HG03196 (cell line): Measurements from ENCODE around the gene MZT2A.
"Not testable (repeated sequence)": the region's sequence is repeated elsewhere in the genome, so short reads cannot be mapped to it uniquely, and the experiment has no call there.

Experiments
- ATAC-seq: cut with Tn5 transposase; IDR thresholded peaks from one replicate; pipeline ENCODE4 v1.9.1; 2021; ENCODE audit not compliant: unreplicated experiment

The MZT2A gene, protein sequence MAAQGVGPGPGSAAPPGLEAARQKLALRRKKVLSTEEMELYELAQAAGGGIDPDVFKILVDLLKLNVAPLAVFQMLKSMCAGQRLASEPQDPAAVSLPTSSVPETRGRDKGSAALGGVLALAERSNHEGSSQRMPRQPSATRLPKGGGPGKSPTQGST

DNA sequence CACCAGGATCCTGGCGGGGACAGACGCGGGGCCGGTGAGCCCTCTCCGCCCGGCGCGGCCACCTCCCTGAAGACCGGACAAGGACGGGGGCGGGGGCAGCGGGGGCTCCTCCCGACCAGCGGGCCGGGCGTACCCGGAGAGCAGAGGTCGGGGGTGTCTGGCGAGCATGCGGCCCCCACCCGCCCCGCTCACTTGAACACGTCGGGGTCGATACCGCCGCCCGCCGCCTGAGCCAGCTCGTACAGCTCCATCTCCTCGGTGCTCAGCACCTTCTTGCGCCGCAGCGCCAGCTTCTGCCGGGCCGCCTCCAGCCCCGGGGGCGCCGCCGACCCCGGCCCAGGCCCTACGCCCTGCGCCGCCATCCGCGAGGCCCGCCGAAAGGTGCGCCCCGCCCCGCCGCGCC is at the start of gene MZT2A:
Gene MZT2A, minus strand, starts transcription at position 383 of the 403 bp plus-strand sequence. Its CDS starts 21 bp downstream, at position 362.
- peak; percentile 5 for ATAC-seq

DNA sequence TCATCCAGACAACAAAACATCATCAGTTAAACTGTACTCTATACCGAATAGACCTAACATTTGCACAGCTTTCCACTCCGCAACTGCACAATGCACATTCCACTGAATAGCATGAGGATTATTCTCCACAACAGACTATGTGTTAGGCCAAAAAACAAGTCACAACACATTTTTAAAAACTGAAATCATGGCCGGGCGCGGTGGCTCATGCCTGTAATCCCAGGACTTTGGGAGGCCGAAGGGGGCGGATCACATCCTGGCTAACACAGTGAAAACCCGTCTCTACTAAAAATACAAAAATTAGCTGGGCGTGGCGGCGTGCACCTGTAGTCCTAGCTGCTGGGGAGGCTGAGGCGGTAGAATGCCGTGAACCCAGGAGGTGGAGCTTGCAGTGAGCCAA is 46.7 kb upstream of the MZT2A start:
- not testable (repeated sequence) for ATAC-seq

DNA sequence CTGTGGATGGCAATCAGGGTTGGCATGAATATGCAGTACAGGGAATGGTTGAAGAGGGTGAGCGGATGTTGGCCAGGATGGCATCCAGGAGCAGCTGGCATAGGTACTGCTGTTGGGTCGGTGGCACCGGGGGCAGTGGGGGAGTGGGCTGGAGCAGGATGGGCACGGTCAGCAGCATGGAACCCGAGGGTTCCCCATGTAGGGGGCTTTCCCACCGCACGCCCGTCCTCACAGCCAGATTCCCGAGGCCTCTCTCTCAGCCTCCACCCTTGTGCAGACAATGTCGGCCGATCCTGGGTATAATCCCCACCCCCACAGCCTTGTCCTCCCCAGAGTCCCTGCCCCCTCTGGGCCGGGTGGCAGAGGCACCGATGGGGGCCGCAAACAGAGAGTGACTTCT is 44.6 kb upstream of the MZT2A start:
- not testable (repeated sequence) for ATAC-seq

DNA sequence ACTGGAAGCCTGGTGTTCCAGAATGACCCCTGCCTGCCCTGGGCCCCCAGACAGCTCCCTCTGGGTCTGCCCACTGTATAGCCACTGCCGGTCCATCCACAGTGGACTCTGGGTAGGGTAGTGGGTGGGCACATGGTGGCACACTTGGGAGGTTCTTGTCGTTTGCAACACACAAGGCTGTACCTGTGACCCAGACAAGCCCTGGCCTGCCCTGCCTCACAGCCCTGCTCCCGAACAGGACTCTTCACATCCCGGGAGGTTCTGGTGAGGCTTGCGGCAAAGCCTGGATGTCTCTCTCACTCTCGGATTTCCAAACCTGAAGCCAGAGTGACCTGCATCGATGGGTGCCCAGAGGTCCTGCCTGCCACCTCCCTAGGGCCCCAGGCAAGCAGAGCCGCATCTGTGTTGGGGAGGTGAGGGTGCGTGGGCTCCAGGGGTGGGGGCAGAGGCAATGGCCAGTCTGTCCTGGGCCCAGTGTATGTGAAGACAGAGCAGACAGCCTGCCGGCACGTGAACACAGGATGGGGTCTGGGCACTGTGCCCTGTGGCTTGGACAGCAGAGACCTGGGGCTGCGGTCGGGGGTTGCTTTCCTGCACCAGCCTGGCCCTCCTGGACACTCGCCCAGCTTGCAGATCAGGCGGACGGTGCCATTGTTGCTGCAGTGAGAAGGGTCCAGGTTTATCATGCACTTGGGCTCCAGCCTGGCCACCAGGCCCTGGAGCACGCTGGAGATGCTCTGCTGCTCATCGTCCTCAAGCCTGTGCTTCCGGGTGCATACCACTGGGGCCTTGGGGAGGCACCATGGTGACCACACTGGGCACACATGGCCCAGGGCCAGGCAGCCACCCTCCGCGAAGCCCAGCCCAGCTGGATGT is 44.0 kb upstream of the MZT2A start:
- not testable (repeated sequence) for ATAC-seq

DNA sequence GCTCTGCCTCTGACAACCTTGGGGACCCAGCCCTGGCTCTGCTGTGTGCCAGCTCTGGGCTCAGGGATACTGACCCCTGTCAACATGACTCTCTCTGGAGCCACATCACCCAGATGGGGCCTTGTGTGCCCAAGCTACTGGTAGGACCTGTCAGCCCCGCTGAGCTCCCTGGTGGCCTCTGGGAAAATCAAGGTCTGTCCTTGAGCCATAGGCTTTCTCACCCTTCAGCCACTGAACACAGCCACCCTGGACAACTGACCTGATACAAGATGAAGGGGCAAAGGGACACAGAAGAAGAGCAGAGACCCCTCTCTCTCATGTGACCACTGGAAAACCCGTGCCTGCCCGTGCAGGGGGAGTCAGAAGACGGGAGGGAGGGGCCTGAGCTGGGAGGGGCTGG is 43.3 kb upstream of the MZT2A start:
- no peak for ATAC-seq

DNA sequence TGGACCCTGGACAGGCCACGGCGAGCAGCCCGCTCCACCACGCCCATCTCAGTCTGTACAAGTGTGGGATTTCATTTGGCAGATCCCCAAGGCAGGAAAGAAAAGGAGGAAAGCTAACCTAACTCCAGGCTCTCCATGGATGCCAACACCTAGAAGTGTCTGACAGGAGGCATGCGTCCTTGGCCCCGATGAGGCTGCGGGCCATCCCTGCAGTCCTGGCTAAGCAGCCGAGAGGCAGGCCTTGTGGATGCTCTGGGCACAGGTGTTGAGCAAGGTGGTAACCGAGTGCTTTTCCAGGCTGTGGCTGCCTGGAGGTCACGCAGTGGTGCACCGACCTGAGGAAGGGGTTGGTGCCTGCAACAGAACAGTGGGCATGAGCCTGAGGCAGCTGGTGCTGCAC is 42.8 kb upstream of the MZT2A start:
- ATAC-seq, result not testable (repeated sequence)

DNA sequence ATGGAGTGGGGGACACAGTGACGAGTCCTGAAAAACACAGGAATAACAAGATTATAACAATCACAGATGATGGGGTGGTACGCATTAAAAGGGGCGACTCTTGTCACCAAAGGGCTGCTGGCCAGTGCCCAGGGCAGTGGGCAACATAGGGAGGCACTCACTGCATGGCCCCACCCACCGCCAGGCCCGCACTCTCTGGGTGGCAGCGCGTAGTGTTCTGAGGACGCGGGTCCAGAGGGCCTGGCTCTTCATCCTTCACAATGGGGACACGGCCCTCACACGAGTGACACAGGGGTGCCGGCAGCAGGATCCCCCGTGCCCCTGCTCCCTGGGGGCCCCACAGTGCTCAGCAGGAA is 42.1 kb upstream of the MZT2A start:
- not testable (repeated sequence) for ATAC-seq

DNA sequence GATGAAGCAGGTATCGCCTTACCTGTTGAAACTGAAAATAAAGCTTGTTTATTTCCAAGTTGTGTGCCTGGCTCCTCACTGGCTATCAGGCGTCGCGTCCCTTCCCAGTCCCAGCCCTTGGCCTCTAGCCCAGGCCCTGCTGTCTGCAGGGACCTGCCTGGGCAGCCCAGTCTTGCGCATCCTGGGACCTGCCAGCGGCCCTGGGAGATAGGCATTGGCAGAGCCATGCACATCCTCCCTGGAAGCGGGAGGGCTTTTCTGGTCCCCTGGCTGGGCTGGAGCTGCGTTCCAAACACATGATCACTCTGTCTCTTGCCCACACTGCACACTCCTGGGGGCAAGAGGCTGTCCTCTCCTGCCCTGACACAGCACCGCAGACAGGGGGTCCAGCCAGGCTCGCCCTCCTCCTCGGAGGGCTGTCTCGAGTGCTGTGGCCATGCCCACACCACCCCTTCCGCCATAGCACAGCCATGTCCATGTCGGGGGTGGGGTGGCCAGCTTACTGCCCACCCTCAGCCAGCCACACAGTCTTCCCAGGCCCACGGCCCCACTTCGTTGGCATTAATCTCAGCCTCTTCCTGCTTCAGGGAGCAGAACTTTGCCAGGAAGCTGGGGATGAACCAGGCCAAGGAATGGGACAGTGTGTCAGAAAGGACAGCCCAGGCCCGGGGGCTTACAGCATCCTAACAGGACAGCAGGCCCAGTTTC is 41.6 kb upstream of the MZT2A start:
- ATAC-seq, result not testable (repeated sequence)

DNA sequence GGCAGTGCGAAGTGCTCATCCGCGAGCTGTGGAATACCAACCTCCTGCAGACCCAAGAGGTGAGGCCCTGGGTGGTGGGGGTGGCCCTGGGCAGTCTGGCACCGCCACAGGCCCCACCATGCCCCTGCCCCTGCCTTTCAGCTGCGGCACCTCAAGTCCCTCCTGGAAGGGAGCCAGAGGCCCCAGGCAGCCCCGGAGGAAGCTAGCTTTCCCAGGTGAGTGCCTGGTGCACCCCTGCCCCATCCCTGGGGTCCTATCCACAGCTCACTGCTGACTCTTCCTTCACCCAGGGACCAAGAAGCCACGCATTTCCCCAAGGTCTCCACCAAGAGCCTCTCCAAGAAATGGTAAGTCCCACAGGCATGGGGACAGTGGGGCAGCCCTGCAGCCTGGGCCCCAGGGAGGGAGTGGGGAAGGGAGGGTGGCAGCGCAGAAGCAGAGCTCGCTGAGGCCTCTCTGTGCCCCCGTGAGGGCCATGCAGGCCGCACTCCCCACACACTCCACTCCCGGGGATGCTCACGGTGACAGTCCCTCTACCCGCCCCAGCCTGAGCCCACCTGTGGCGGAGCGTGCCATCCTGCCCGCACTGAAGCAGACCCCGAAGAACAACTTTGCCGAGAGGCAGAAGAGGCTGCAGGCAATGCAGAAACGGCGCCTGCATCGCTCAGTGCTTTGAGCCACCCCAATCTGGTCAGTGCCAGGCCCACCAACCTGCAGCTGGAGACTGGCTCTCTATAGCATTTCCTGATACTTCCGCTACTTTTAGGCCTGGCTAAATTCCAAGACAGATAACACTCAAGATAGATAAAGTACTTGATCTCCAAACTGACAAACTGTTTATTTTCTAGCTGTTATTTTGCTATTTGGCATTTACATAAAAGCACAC is 40.8 kb upstream of the MZT2A start:
- not testable (repeated sequence) for ATAC-seq

DNA sequence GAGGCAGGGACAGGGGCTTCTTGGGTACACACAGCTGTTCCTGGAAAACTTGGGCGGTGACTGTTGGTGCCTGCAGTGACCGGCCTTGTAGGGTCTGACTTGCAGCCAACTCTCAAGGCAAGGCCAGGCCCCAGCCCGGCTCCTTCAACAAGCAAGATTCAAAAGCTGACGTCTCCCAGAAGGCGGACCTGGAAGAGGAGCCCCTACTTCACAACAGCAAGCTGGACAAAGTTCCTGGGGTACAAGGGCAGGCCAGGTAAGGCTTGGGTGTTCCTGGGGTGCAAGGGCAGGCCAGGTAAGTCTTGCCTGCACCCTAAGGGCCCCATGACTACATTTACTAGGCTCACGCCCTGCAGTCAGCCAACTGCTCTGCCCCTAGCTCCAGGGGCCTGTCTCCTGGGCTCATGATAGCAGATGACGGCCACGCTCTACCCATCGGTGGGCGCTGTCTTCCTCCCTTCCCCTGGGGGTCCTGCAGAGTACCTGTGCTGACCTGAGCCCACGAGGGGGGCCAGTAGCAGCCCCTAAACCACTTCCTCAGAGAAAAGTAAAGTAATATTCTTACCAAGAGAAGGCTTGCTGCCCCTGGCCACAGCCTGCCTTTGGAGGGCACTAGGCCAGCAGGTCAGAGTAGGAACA is 39.5 kb upstream of the MZT2A start:
- ATAC-seq, result not testable (repeated sequence)

DNA sequence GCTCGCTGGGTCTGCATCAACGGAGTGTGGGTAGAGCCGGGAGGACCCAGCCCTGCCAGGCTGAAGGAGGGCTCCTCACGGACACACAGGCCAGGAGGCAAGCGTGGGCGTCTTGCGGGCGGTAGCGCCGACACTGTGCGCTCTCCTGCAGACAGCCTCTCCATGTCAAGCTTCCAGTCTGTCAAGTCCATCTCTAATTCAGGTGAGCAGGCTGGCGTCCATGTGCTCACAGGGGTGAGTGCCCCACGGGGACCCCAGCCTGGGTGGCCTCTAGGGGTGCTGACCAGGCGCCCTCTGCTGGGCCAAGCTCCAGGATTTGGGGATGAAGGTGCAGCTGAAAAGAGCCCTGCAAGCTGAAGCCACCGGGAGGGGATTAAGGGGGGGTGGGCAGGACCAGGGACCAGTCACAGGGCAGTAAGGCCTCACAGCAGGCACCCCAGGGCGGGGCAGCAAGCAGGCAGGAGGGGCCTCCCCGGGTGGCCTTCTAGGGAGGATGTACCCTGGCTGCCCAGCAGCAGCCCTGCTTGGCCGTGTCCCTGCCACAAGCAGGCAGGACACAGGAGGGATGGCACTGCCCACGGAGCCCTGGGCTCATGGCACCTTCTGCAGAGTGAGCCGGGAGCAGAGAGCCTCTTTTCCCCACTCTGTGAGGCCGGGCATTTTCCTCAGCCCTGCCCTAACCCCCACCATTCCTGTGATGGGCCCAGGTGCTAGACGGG is 38.6 kb upstream of the MZT2A start:
- not testable (repeated sequence) for ATAC-seq

DNA sequence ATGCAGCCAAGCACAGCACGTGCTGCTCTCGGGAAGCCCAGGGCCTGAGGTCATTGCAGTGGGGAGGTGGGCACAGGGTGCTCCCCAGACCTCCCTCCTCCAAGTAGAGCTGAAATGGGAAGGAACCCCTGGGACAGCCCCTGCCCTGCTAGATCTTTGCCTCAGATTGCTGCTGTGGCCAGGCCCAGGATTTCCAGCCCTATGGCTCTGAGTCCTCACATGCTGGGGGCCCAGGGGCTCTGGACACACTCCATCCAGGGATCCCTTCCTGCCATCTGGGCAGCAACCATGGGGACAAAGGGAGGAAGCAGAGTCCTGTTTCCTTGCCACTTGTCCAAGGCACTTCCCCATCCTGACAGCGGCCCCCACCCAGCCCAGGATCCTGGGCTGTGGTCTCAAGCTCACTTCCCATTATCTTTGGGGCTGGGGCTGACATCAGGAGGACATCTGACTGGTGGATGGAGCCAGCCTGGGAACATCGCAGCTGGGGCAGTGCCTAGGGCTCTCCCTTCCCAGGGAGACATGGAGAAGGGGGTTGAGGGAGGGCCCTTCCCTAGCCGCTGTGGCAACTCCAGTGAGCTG is 37.8 kb upstream of the MZT2A start:
- ATAC-seq, result peak; percentile 4

DNA sequence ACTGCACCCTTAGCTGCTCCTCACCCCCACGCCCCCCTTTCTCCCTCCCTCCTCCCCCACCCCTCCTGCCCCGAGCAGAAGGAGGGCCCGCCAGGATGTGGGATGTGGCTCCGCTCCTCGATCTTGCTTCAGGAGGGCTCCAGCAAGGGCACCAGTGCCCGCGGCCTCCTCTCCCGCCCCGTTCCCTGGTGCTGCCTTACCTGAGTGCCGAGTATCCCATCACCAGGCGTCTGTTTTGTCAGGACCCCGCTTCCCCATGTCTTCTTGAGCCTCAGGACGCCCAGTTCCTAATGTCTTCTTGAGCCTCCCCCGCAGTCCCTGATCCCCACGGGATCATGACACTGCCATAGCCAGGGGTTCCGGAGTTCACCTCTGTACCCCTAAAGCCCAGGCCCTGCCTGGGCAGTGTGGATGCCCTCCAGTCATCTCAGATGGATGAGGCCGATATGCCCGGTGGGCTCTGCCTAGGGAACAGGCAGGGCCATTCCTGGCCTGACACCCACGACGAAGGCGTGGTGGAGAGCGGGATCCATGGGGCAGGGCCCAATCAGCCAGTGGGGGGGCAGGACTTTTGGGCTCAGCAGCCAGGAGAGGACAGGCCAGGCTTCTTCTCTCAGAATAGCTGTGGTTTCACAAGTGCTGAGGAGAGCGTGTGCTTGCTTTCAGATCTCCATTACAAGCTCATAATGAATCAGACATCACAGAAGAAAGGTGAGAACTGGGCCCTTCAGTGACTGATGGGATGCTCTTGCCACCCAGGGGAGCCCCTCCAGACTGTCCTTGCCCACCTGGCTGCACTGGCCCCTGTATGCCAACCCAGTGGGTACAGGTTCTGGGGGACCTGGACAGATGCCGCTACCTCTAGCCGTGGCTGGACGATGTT is 37.0 kb upstream of the MZT2A start:
- peak; percentile 64 for ATAC-seq

DNA sequence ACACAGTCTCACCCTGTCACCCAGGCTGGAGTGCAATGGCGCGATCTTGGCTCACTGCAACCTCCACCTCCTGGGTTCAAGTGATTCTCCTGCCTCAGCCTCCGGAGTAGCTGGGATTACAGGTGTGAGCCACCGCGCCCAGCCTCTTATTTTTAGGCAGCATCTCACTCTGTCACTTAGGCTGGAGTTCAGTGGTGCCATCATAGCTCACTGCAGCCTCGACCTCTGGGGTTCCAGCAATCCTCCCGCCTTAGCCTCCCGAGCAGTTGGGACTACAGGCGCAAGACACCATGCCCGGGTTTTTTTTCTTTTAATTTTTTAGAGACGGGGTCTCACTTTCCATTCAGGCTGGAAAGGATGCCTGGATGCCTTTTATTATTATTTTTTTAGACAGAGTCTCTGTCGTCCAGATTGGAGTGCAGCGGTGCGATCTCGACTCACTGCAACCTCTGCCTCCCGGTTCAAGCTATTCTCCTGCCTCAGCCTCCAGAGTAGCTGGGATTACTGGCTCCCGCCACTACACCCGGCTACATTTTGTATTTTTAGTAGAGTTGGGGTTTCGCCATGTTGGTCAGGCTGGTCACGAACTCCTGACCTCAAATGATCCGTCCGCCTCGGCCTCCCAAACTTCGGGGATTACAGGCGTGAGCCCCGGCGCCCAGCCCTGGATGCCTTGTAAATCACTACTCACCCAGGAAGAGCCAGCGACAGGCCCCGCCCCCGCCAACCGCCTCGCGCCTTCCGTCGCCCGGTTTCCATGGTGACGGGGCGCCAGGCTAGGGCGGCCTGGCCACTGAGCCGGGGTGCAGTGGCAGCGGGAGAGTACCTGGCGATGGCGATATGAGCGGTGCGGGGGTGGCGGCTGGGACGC is 35.2 kb upstream of the MZT2A start, which contains the start of gene CCDC74A:
Gene CCDC74A, plus strand, starts transcription at position 758 of the 871 bp plus-strand sequence. Its CDS starts 83 bp downstream, at position 841.
- peak; percentile 87 for ATAC-seq

DNA sequence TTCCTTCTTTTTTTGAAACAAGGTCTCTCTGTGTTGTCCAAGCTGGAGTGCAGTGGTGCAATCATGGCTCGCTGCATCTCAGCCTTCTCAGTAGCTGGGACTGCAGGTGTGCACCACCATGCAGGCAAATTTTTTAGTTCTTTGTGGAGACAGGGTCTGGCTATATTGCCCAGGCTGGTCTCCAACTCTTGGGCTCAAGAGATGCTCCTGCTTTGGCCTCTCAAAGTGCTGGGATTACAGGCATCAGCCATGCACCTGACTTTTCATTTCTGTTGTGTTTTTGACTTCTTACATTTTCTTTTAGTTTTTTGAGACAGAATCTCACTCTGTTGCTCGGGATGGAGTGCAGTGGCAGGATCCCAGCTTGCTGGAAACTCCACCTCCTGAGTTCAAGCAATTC is 33.1 kb upstream of the MZT2A start:
- ATAC-seq, result not testable (repeated sequence)

DNA sequence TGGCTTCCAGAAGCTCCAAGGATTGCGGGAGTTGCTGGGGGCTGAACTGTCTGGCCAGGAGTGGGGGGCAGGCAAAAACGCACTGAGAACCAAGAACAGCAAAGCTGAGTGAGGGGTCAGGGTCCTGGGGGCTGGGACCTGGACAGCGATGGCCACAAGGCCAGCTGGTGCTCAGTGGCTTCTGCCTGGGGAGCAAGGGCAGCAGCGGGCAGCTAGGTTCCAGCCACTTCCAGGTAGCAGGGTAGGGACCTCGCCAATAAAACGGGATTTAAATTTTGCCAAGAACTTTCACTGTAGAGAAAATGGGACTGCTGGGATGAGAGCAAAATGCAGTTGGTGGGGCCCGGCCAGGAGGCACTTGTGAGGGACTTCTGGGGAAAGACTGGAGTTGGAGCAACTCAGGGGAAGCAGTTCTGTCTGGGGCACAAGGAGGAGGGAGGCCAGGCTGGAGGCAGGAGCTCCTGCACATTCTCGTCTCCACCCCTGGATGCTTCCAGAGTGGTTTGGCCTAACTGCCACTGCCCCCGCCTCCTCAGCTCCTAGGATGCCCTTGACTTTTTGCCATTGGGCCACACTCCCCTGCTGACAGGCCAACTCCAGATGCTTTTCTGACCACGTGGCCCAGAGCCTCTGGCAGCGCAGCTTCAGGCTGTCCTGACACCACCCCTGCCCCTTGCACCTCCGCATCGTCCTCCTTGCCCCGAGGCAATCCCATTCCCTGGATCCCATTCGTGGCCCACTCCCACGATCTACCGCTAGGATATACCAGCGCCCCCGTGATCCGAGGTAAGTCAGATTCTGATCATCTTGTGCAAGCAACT is 30.0 kb upstream of the MZT2A start:
- no peak for ATAC-seq
